ENCODE results near the gene DPP10. TPM values are rescaled to one million over a fixed set of nuclear protein-coding genes. Genes with fewer than 3 reads are reported as not detected.

The DPP10 gene
- total and polyA plus RNA-seq, 4 donors, result 0.04 to 4.1 (median 0.48) TPM

DNA sequence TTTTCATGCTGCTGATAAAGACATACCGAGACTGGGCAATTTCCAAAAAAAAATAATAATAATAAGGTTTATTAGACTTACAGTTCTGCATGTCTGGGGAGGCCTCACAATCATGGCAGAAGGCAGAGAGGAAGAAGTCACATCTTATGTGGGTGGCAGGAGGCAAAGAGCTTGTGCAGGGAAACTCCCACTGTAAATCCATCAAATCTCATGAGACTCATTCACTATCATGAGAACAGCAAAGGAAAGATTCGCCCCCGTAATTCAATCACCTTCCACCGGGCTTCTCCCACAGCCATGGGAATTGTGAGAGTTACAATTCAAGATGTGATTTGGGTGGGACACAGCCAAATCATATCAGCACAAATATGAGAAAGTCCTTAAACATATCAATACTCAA, 1314.8 kb downstream of the DPP10 start:
- no peak overlapping the region for H3K27ac ChIP-seq (ENCODE audit: low read depth in 1 of 2, low read length in 2 of 2)
- H3K4me3 ChIP-seq (ENCODE audit: low read depth in 1 of 3, low read length in 3 of 3), result no peak overlapping the region
- peaks cover 0 to 3% (median 0%) of the 10 kb centered on the region in 4 donors for H3K9me3 ChIP-seq (ENCODE audit: control insufficient read depth in 4 of 4, low read length in 3 of 4)
- H3K9ac ChIP-seq (ENCODE audit: low read depth in 1 of 2, low read length in 2 of 2), result no peak overlapping the region
- TF ChIP-seq FOXA1 (IDR thresholded peaks at IDR 0.05), result no peak
- no peak for TF ChIP-seq FOXA2 (IDR thresholded peaks at IDR 0.05)
- no peak for TF ChIP-seq ATF3 (IDR thresholded peaks at IDR 0.05)
- H3K36me3 ChIP-seq (ENCODE audit: control insufficient read depth in 4 of 4, insufficient read depth in 3 of 4, low read depth in 1 of 4, low read length in 3 of 4), result no peaks in the 10 kb centered on the region
- no peaks in the 10 kb centered on the region for H3K27me3 ChIP-seq (ENCODE audit: control insufficient read depth in 4 of 4, insufficient read depth in 4 of 4, low read length in 3 of 4)
- no peaks in the 10 kb centered on the region for H3K4me1 ChIP-seq (ENCODE audit: control insufficient read depth in 4 of 4, insufficient read depth in 4 of 4, low read length in 3 of 4)
- WGBS, result 89% methylated on average over 4 of the region's 4 CpGs
- DNase-seq (ENCODE audit: low spot score), result no peak

GRCh38 chr2:115763601-115764000, 1321.2 kb downstream of the DPP10 start:
- Histone ChIP-seq H3K4me3 (ENCODE audit: low read depth in 1 of 3, low read length in 3 of 3) (no peak overlapping the region), H3K36me3 (ENCODE audit: control insufficient read depth in 4 of 4, insufficient read depth in 3 of 4, low read depth in 1 of 4, low read length in 3 of 4) (no peaks in the 10 kb centered on the region), H3K27me3 (ENCODE audit: control insufficient read depth in 4 of 4, insufficient read depth in 4 of 4, low read length in 3 of 4) (no peaks in the 10 kb centered on the region), H3K9me3 (ENCODE audit: control insufficient read depth in 4 of 4, low read length in 3 of 4) (no peaks in the 10 kb centered on the region), H3K9ac (ENCODE audit: low read depth in 1 of 2, low read length in 2 of 2) (no peak overlapping the region), H3K27ac (ENCODE audit: low read depth in 1 of 2, low read length in 2 of 2) (no peak overlapping the region), H3K4me1 (ENCODE audit: control insufficient read depth in 4 of 4, insufficient read depth in 4 of 4, low read length in 3 of 4) (no peaks in the 10 kb centered on the region)
- DNase-seq (ENCODE audit: low spot score), result no peak
- 67% methylated on average over 1 of the region's 1 CpG for WGBS
- TF ChIP-seq HNF4A (conservative IDR thresholded peaks at IDR 0.05) (no peak), RAD21 (IDR thresholded peaks at IDR 0.05) (no peak), ZBTB33 (IDR thresholded peaks at IDR 0.05) (no peak), HNF4G (IDR thresholded peaks at IDR 0.05) (no peak), EGR1 (IDR thresholded peaks at IDR 0.05; ENCODE audit: low read depth in 2 of 2) (no peak), FOXA2 (IDR thresholded peaks at IDR 0.05) (no peak), ATF3 (IDR thresholded peaks at IDR 0.05) (no peak), CTCF (IDR thresholded peaks at IDR 0.05; ENCODE audit: low read depth, low read length, missing input control) (no peak), FOXA1 (IDR thresholded peaks at IDR 0.05) (no peak), YY1 (IDR thresholded peaks at IDR 0.05) (no peak), SP1 (IDR thresholded peaks at IDR 0.05) (no peak), TAF1 (conservative IDR thresholded peaks at IDR 0.05) (no peak), JUND (IDR thresholded peaks at IDR 0.05) (no peak), GABPA (IDR thresholded peaks at IDR 0.05 in 1 of 2, conservative IDR thresholded peaks at IDR 0.05 in 1 of 2) (no peak), RXRA (IDR thresholded peaks at IDR 0.05) (no peak), NR2F2 (IDR thresholded peaks at IDR 0.05) (no peak)
- TF ChIP-seq, protein P1, sequence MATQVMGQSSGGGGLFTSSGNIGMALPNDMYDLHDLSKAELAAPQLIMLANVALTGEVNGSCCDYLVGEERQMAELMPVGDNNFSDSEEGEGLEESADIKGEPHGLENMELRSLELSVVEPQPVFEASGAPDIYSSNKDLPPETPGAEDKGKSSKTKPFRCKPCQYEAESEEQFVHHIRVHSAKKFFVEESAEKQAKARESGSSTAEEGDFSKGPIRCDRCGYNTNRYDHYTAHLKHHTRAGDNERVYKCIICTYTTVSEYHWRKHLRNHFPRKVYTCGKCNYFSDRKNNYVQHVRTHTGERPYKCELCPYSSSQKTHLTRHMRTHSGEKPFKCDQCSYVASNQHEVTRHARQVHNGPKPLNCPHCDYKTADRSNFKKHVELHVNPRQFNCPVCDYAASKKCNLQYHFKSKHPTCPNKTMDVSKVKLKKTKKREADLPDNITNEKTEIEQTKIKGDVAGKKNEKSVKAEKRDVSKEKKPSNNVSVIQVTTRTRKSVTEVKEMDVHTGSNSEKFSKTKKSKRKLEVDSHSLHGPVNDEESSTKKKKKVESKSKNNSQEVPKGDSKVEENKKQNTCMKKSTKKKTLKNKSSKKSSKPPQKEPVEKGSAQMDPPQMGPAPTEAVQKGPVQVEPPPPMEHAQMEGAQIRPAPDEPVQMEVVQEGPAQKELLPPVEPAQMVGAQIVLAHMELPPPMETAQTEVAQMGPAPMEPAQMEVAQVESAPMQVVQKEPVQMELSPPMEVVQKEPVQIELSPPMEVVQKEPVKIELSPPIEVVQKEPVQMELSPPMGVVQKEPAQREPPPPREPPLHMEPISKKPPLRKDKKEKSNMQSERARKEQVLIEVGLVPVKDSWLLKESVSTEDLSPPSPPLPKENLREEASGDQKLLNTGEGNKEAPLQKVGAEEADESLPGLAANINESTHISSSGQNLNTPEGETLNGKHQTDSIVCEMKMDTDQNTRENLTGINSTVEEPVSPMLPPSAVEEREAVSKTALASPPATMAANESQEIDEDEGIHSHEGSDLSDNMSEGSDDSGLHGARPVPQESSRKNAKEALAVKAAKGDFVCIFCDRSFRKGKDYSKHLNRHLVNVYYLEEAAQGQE (IDR thresholded peaks at IDR 0.05), result no peak
- TF ChIP-seq, protein P2, sequence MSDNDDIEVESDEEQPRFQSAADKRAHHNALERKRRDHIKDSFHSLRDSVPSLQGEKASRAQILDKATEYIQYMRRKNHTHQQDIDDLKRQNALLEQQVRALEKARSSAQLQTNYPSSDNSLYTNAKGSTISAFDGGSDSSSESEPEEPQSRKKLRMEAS (IDR thresholded peaks at IDR 0.05), result no peak

Data from liver (tissue), 9 donors.